IPS-NIHi11 (cell line): ENCODE results near the gene MAPK8.

Source experiments
- DNase-seq: peaks from one replicate; pipeline ENCODE4 v3.0.0; 2012; ENCODE audit warnings: mixed read lengths, low spot score

Gene MAPK8

DNA sequence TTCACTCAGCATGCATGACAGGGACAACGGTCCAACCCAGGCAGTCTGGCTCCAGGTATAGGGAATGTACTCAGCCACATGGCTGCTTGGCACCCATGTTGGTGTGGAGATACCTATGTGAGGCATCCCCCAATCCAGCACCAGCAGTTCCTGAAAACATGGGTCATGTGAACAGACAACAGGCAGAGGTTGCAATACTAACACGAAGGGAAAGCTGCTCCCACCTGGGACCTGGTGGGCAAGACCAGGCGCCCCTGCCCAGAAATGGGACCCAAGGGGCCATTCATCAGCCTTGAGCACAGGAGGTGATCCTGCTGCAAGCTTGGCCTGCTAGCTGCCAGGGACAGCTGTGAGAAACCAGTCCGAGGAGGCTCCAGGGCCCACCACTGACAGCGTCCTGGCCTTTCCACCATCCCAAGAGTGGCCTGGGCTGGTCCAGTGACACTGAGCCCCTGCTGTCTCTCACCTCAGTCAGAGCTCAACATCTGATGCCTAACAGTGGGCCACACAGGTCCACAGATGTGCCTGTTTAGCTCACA, 156.1 kb downstream of the MAPK8 start:
- DNase-seq = no peak

DNA sequence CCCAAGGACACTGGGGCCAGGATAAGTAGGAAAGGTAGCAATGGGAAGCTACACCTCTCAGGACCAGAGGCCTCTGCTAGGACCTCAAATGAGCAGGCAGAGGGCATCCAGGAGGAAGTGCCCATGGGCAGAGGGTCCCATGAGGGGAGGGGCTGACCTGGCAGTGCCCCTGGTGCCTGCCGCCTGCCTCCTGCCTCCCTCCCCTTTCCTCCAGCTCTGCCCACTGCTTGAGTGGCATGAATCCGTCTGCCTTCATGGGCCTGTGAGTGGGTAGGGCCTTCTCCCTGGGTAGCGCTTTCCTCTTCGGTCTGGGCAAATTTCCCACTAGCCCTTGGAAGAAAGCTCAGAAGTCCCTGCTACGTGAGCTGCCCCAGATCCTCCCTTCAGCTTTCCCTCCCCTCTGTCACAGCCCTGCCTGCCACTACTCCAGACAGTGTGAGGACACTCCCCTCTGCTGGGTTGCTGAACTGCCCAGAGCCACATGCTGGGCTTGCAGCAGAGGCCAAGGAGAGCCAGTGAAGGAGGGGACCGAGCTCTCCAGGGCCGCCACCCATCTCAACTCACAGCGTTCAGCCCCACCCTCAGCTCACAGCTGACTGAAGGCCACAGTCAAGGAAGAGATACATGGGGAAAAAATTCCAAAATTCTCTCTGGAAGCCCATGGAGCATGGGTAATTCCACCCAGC, 157.0 kb downstream of the MAPK8 start:
- peak; percentile 58 for DNase-seq

DNA sequence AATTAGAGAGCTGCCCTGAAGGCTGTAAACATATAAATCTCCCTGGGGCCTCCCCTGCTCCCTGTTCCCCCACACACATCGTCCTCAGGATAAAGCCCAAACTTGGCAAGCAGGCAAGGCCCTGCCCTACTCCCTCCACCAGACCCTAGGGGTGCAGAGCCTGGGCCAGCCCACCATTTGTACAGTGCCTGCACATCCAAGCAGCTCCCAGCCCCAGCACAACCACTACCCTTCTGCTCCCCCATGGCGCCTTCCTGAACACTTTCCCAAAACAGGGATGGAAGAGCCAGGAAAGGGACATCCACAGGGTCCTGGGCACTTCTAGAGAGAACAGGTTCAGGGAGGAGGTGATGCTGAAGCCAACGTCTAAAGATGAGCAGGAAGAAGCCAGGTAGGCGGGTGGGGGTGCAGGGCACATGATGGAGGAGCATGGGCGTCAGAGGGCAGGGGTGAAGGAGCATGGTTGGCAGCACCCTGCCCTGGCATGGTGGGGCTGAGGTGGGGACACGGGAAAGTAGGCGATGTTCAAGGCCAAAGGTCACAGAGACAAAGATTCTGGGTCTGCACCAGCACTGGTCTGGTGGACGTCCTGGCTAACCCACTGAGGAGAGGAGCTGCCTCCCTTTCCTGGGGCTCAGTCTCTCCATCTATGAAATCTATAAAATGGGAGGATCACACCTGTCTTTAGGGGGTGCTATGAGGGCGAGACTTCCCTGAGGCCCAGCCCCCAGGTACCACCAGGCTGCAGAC, 157.8 kb downstream of the MAPK8 start:
- no peak for DNase-seq

DNA sequence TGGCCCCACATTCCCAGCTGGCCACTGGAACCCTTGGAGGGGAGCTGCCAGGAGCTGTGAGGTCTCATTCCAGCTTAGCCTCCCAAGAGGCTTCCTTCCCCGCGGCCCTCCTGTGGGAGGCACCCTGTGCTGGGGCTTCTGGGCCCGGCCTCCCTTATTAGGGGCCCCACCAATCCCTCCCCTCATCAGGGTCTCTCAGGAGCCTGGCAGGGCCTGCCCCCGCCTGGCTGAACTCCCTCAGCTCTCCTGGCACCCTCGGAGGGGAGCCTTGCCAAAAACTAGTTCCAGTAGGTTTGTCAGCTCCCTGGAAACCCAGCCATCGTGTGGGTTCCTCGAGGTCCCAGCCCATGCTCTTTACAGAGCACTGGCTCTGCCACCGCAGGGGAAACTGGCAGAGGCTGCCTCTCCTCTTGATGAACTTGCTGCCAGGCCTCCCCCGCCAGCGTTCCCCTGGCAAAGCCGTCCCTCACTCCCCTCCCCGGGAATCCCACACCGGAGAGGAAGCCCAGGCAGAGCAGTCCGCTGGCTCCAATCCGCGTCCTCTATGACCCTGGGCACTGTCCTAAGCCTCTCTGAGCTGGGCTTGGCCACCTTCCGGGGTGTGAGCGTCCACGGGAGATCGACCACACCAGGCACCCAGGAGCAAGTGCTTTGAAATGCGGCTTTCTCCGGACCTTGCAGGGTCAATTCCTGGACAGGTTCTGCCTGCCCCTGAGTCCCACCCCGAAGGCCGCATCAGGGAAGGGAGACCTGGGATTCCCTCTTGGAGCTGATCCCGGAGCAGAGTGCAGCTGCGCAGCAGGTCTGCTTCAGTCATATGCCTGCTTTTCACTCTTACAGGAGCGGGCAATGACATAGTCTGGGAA, 158.6 kb downstream of the MAPK8 start:
- DNase-seq = no peak

DNA sequence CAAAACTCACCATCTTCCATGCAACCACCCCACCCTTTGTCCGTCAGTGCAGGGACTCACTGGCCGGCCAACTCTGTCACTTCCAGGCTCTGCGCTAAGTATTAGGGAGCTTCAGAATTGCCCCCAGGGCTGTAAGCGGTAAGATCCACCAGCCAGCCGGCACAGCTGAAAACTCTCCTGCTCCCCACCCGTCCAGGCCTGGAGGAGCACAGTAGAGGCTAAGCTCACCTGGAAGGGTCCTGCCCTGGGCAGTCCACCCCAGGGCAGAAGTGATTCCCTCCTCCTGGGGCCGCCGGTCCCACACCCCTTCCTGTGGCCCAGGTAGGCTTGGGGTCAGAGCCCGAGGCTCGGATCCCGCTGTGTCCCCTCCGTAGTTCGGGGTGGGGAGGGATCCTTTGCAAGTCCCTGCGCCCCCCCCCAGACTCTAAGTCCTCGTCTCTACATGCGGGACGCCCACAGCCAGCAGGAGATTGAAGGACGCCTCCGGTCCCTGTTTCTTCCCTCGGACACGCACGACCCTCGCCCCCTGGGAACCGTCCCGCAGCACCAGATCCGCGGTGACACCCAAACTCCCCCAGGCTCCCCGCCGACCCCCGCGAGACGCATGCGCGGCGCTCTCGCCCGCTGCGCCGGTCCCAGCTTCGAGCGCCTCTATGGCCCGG, 159.5 kb downstream of the MAPK8 start:
- peak; percentile 37 for DNase-seq

DNA sequence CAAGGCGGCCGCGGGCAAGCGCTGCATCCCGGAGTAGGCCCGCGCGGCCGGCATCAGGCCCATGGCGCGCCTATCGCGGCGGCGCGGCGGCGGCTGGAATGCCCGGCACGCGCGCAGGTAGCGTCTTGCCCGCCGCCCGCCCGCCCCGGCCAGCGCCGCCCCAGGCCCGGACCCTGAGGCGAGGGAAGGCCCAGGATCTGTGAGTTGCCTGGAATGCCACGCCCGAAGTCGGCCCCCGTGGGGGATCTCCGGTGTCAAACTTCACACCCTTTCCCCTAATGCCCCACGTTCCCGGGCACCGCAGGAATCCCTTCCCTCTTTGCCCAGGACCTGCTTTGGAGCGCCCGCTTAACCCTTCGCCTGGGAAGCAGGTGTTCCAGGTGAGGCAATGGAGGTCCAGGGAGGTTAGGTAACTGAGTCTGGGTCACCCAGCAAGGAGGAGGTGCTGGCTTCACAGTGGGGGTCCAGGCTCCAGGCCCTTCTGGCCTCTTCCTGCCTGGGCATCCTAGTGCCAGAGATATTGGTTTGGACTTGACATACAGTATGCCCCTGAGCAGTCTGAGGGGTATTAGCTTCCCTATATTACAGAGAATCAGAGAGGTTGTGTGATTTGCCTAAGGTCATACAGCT, 160.2 kb downstream of the MAPK8 start:
- DNase-seq = peak; percentile 59

DNA sequence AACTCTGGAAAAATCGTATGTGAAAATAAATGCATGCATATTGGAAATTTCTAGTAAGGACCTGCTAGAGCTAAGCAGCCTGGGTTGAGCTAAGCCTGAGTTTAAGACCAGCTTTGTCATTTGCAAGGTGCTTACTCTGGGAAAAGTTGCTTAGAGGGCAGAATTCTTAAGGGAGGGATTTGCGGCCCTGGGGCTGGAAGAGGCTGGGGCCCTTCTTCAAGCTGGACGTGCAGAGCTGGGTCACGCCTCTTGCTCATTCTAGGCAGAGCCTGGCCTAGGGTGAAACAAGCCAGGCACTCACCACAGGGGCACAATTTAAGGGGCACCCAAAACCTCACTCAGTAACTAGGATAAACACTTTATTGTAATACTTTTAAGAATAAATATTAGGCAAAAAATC, 161.2 kb downstream of the MAPK8 start:
- DNase-seq = no peak

DNA sequence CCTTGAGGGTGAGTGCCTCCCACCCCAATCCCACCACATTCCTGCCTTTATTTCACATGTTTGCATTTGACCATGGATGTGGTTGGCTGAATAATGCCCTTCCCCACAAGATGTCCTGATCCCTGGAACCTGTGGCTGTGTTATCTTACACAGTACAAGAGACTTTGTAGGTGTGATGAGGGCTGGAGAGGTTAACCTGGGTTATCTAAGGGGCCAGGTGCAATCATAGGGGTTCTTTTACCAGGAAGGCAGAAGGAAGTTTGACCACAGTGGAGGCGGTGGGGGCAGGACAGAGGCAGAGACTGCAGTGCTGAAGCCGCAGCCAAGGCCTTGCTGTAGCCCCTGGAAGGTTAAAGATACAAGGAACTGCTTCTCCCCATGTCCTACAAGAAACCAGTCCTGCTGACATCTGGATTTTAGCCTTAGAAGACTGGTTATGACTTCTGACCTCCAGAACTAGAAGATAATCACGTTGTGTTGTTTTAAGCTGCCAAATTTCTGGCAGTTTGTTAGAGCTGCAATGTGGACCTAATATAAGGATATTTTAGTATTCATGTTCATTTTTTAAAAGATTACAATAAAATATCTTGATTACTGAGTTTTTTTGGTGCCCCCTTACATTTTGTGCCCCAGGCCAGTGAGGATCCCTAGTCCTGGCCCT, 161.8 kb downstream of the MAPK8 start:
- DNase-seq = no peak

DNA sequence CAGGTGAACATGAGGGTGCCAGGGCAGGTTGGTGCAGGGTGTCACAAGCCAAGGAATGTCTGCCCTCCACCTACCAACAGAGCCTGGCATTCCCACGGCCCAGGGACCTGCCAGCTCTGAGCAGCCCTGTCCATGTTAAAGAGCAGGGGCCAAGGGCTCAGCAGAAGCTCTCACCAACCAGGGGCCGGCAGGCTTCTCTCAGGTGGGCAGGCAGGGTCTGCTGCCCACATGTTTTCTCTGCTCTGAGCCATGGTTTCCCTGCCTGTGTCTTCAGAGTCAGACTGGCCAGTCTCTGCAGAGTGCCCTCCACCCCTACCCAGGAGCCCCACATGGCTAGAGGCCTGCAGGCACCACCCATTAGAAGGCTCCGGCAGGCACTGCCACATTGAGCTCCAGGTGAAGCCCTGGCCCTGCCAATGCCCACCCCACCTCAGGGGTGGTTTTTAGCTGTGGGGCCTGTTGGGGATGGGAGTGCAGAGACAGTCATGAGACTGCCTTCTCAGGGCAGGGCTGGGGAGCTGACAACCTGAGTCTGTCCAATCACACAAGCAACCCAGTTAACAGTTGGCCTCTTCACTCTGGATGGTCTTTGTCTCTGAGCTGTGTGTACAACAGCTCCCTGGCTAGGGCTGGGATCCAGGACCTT, 162.5 kb downstream of the MAPK8 start:
- DNase-seq = no peak

DNA sequence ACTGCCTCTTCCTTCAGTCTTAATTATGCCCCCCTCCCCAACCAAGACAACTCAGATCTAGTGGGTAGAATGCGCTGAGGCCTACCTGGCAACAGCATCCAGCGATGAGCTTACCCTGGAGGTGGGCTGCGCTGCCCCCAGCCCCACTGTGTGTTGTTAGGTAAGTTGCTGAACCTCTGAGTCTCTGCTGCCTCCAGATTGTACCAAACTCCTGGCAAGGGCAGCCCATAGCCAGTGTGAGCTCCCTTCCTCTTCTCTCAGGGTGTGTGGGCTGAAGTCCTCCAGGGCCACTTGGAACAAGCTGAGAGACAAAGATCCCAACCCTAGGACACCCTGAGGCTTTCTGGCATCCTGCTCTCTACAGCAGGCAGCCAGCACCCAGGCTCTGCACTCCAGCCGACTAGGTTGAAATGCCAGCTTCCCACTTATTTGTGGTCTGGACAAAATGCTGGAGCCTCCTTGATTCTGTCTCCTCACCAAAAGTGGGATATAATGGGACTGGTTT, 163.1 kb downstream of the MAPK8 start:
- DNase-seq = peak; percentile 1

DNA sequence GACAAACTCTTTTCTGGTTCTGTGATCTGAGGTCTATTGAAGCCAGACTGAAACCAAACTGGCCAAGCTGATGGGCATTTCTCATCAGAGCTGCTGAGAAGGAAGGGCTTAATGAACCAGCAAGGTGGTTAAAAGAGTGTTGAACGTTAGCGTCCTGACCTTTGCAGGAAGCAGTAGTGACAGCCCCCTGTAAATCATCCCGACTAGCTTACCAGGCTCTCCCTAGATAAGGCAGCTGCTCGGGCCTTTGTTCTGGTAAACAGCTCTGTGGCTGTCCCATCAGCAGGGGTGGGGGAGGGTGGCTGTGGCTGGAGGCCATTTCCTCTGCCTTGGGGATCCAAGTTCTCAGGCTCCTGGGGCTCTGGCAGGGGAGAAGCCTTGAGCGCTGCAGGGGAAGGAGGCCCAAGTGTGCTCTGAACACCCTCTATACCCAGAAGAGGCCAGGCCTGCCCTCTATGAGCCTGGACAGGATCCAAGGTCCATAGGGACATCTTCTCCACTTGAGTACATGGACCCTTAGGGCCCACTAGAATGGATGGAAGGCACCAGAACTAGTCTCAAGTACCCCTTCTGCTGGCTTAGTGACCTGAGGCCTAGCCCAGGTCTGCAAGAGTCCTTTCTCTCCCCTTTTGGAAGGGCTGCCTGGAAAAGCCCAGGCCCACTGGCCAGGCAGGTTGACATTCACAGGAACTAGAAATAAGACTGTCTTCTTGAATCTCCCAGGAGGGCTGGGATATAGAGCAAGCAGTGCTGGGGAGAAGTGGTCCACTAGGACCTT, 163.8 kb downstream of the MAPK8 start:
- DNase-seq = peak; percentile 59

DNA sequence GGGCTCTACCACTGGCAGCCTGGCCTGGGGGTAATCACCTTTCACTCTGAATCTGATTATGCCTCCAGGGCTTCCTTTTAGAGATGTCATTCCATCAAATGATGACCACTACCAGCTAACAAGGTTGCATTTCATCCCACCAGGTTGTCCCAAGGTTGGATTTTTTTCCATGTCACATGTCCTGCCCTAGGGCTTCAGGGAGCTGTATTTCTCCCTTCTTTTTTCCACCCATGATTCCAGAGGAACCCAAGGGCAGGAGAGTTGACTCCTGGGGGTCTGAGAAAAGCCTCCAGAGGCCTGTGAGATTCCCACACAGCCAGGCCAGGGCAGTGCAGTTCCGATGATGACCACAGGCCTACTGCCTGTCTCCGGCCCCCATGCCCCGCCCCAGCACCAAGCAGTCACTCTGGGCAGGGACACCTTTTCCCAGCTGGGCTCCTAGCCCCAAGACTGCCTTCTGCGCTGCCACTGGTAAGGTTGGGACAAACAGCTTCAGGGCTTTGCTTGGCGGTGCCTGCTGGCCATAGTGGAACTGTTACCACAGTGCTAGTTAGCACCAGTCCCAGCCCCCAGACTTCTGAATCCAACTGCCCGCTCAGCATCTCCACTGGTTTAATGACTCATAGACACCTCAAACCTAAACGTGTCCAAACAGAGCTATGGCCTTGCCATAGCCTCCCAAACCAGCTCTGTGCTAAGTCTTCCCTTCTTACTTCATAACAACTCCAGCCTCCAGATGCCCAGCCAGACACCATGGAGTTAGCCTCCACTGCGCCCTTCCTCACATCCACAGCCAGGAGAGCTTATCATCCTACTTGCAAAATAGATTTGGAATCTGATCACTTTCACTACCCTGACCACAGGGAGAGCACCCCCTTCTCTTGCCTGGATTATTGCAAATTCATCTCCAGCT, 164.7 kb downstream of the MAPK8 start:
- DNase-seq = no peak

DNA sequence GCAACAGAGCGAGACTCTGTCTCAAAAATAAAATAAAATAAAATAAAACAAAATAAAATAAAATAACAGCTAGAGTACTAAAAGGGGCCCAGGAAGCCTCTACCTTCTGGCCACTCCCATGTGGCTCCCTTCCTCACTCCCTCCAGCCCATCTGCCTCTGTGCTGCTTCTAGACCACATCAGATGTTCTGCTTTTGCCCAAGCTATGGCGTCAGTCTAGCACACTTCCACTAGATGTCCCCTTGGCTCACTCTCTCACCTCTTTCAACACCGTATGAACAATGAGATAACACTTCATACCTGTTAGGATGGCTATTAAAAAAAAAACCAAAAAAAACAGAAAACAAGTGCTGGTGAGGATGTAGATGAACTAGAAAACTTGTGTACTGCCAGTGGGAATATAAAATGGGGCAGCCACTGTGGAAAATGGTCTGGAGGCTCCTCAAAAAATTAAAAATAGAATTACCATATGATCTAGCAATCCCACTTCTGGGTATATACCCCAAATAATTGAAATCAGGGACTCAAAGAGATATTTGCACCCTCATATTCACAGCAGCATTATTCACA, 166.1 kb downstream of the MAPK8 start:
- DNase-seq = no peak

DNA sequence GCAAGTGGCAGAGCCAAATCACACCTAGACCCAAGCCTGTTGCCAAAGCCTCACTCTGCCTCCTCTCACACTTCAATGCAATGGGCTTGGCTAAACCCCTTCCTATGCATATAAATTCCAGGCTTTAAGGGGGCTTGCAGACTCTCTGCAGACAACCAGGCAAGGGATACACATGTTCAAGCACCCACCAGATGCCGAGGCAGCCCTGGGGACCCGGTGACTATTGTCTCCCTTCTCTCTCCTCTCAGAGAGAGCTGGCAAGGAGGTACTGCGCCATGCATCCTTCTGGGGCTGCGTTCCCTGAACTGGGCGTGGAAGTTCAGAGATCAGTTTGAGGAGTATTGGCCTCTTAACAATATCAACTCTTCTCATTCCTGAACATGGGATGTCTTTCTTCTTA, 167.2 kb downstream of the MAPK8 start:
- DNase-seq = no peak

DNA sequence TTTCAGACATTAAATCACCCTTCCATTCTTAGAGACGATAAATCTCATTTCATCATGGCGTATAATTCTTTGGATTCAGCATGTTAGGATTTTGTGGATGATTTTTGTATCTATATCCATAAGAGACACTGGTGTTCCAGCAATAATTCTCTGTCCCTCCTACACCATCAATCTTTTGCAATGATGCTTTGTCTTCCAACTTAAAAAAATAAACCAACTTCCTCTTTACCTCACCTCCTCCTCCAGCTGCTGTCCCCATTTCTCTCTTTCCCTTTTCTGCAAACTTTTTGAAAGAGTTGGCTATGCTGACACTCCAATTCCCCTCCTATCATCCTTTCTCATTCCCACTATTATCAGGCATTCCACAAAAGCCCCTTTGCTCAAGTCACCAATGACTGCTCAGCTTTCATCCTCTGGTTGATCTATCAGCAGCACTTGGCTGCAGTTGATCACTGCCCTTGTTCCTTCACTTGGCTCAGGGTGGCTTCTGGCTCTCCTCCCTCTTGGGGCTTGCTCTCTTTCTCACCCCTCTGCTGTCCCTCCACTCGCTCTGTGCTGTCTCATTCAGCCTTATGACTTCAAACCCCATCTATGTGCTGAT, 168.4 kb downstream of the MAPK8 start:
- no peak for DNase-seq

DNA sequence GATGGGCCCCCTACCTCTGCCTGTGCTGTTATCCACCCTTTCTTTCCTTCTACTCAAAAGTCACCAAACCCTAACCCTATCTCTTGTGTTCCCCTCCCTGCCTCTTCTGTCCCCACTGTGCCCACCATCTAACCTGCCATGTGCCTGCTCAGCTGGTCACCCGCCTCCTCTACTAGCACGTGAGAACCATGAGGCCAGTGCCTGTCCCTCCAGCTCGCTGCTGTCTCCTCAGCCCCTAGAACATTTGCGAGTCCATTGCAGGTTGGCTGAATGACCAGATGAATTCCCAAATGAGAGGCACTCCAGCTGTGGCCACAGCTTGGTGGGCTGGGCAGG, 169.4 kb downstream of the MAPK8 start:
- DNase-seq = no peak

DNA sequence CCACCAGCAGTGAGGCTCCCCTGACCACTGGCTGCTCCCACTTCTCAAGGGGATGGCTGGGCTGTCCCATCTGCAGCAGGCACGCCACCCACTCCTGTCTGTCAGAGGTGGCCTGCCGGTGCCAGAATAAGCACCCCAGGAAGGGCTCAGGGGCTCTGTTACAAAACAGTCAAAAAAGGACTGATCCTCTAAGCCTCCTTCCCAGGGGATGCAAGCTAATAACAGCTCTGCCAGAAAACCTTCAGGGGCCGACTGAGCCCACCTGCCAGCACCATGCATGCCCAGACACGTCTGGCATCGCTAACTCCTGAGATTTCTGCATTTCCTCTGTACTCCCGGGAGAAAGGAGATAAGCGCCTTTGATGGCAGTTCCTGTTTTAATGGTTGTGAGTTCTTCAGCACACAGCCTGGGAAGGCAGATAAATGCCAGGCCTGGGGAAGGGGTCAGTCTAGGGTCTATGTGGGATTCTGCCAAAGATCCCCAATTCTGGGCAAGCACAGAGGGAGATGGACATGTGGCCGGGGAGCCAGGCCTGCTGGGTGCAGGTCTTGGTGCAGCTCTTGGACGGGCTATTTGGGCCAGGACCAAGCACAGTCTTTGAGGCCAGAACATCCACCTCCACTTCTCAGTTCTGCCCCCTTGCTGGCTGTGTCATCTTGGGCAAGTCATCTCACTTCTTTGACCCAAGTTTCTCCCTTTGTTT, 170.0 kb downstream of the MAPK8 start:
- no peak for DNase-seq
